Measurements from ENCODE around the gene CD59.
"Not testable (repeated sequence)": the region's sequence is repeated elsewhere in the genome, so short reads cannot be mapped to it uniquely, and the experiment has no call there.

CD59 gene

DNA sequence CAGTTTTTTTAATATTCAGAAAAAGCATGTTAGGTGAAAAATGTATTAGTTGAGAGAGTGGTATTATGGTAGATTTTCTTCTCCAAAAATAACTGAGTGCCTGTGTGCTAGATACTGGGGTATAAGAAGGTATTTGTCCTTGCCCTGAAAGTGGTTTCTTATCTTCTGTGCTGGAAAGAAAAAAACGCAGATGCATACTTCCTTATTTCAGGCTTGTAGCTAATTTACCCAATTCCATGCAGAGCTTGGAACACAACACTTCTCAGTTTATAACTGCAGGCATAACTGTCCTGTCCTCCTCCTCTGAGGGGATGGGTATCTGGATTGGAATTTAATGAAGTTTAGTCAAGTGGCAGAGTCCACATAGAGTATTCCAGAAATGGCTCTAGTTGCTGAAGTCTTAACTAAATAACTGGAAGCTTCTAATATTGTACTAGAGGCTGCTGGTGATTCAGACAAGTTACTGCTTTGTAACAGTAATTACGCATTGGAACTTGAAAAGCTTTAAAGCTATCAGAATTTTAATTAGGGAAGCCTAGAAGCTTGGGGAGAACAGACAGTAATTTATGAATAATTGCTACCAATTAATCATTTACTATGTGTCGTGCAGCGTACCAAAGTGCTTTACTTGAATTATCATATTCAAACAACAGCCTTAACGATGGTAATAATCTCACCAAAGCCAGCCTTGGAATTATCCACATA is 22.9 kb downstream of the CD59 start:
- no peak for DNase-seq

DNA sequence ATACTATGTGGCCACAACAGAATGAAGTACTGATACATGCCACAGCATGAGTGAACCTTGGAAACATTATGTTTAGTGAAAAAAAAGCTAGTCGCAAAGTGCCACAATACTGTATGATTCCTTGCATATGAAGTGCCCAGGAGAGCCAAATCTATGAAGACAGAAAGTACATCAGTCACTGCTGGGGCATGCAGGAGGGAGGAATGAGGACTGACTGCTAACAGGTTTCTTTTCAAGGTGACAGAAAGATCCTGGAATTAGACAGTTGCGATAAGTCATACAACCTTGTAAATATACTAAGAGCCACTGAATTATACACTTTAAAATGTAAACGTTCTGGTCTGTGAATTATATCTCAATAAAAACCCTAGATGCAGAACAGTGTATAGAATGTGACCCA is 23.8 kb downstream of the CD59 start:
- no peak for DNase-seq

DNA sequence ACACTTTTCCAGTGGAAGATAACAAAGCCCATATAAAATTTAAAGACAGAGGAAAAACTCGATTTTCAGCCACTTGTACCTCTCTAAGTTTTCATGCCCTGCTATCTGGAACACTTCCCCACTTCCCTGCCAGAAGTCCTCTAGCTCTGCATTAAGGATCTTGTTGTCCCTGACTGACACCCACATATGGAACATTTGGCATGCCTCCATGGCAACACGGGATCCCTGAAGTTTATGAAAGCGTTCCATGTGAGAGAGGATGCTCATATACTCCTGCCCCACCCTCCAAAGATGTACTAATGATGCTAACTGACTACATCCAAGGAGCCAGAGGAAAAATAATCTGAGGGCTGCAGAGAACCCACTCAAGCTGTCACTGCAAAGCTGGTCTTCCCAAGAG is 26.8 kb downstream of the CD59 start:
- DNase-seq: no peak

DNA sequence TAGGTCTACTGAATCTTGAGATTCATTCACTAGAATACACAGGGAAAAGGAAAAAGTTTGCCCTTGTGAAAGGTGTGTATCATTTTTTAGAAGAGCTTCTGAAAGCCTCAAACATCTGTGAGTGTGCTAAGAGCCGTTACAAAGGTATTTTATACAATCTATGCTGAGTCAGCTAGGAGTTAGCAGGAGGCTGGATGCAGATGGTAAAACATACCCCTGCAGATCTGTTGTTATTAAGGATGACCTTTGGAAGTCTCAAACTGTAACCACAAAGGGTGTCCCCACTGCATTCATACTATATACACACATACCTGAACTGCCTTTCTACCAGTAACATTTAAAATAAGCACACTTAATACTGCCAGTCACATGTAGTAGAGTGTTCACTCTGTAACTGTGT is 27.2 kb downstream of the CD59 start:
- DNase-seq: no peak

DNA sequence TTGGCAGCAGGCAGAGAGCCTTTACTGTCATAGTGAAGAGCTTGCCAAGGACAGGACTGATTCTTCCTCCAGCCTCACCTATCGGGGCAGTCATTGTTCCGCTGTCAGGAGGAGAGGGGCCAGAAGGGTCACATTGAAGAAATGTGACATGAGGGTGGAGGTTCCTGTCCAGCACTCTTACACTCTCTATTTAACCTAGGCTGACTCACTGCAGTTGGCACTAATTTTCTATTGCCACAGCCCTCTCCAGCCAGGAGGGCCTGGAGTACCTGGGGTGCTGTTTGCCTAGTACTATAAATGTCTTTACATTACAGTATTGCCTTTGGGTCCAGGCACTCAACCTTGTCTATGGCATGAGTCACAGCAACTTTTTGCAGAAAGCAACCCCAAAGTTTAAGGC is 28.4 kb downstream of the CD59 start:
- DNase-seq: not testable (repeated sequence)

DNA sequence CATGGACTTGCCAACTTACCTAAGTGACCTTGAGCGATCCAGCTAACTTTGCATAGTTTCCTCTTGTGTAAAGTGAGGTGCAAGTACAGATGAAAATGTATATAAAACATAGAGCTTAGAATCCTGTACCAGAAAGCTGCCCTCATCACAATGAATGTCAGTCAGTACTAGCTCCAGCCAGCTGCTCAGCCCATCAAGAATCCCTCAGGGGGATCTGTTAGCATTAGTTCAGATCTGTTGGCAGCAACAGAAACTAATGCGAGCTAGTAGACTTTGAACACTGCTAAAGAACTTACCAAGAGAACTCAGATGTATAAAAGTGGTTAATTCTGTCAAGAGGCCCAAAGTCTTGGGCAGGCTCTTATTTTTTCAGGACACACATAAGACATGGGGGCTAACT is 29.3 kb downstream of the CD59 start:
- no peak for DNase-seq

DNA sequence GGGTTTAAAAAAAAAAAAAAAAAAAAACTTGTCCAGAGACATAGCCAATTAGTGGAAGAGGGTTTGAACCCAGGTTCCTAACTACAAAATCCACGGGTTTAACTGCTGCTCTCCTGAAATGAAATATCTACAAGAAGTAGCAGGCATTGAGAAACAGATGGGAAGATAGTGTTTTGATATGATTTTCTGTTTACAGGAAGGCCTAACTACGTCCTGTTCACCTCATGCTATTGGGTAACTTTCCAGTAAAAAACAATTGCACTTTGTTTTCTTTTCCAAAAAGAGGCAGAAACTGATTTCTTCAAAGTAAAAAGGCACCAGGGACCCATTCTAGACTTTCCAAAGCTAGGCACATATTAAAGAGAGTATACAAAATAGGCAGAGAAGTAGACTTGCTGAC is 29.7 kb downstream of the CD59 start:
- no peak for DNase-seq

DNA sequence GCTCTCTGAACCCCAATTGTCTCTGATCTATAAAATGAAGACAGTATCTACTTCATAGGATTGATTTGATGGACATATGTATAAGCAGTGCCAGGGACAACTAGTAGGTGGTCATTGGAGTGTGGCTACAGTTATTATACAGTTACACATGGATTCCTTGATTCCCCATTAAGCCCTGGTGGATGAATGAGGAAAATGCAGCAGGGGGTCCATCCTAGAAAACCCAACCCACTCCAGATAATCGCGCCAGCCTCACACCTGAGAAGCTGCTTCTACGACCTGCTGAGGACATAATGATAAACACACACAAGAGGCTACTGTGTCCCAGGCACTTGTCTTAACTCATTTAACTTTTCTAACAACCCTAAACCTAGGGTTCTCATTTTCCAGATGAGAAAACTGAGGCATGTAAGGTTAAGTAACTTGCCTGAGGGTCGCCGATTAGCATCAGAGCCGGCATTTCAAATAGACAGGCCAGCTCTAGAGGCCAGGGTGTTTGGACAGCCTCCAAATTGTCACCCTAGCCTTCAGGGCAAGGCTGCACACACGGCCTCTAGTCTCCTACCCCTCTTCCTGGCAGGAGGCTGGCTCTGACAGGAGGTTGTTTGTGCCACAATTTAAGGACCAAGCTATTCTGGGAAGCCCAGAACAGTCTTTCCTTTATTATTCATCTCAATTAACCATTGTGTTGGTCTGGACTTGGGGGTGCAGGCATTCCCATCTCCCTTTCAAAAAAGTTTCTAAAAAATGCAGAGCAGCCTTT is 31.8 kb downstream of the CD59 start:
- no peak for DNase-seq

DNA sequence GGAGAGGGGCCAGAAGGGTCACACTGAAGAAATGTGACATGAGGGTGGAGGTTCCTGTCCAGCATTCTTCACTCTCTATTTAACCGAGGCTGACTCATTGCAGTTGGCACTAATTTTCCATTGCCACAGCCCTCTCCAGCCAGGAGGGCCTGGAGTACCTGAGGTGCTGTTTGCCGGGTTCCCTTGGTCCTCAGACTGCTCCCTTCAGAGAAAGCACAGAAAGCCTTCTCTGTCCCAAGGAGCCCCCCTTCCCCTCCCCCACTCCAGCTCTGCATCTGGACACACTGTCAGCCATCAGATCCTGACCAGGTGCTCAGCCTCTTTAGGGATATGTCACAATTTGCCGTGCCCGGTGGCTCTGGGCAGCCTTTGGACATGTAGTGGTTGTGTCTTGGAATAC is 32.4 kb downstream of the CD59 start:
- no peak for DNase-seq

DNA sequence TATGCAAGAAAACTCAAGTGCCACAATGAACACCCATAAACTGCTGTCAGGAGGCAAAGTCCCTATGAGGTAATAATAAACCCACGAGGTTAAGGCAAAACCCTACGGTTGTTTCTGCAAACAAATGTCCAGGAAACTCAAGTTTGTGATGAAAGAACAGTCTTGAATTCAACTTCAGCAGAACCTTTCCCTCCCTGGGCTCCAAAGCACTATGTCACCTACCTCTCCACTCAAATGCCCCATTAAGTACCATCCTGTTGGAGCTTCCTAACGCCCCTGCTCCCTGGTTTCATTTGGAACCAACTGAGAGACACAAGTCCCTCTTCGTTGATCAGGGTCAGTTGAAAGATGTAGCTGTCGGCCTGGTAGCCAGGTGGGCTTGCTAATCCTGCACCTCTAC is 33.0 kb downstream of the CD59 start:
- DNase-seq: no peak

DNA sequence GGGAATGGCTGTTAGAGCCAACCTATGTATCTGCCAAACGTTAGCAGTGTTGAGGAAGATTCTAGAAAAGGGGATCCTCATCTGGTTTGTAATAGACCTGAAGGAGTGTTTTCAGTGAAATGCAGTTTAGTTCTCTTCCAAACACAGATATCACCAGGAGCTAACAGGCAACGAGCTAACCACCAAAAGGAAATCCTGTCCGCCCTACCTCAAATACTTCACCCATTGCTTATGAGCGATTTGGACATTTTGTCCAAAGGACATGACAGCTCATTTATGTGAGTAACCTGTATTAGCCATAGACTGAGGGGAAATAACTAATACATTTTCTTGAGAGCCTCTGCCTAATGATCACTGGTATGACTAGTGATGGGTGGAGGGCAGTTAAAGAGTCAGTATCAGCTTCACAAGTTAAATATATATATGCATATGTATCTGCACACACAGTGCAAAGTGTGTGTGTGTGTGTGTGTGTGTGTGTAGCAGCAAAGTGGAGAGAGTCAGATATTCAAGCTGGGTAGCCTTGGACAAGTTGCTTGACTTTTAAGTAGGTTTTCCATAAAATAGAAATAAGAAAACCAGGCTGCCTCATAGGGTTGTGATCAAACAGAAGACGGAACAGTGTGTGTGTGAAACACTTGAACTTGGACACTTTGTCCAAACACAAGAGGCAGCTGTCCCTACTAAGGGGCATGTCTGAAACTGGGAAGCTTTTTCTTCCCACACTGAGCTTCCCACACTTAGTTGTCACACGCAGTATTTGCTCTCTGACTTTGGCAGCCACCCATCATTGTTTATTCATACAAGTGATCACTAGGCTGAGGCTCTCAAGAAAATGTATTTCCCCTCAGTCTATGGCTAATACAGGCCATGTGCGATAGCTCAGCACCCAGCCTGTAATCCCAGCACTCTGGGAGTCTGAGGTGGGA is 34.7 kb downstream of the CD59 start:
- DNase-seq: no peak

DNA sequence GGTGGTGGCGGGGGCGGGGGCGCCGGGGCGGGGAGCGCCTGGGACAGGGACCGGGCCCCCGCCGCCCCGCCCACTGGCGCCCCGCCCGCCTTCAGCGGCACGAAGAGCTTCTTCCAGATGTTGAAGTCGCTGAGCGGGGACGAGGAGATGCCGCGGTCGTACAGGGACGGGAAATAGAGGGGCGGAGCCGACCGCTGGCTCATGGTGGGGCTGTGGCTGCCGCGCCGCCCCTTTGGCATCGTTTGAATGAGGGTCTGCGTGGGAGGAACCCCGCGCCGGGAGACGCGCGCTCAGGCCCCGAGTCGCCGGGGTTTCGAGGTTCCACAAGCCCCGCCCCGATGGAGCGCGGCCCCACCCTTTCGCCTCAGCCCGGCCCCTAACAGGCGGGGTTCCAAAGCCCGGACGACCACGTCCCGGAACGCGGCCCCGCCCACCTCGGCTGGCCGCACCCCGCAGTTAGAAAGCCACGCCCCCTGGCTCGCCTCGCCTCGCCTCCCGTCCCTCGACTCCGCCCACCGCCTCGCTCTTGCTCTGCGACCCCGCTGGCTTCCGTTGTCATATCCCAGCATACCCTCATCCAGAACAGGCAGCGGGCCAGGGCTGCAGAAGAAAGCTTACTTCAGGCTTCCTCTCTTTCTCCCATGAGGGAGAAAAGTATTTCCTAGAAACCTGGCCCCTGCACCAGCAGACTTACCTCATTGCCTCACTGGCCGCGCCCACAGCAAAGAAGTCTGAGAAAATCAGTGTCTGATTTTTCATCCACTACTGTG is 35.5 kb downstream of the CD59 start, which contains the start of gene C11orf91:
C11orf91 (minus strand) TSS at position 325 of the 770 bp plus-strand sequence; CDS start at position 239, 86 bp downstream.
- peak; percentile 94 for DNase-seq

DNA sequence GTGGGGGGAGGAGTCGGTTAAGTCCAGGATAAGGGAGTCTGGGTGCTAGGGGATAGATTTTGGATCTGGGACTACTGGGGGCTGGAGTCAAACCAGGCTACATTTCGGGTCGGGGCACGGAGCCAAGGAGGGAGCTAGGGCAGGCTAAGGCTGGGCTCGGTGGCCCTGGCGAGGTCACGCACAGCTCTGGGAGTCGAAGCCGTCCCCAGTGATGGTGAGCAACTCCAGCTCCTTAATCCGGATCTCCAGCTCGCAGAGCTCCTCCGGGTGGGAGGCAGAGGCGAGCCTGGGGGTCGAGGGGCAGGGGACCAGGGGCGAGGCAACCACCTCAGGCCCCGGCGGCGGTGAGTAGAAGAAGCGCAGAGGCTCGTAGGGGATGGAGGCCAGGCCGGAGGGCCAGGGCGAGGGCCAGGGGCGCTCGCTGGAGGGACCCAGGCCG is 36.1 kb downstream of the CD59 start:
- DNase-seq: no peak

DNA sequence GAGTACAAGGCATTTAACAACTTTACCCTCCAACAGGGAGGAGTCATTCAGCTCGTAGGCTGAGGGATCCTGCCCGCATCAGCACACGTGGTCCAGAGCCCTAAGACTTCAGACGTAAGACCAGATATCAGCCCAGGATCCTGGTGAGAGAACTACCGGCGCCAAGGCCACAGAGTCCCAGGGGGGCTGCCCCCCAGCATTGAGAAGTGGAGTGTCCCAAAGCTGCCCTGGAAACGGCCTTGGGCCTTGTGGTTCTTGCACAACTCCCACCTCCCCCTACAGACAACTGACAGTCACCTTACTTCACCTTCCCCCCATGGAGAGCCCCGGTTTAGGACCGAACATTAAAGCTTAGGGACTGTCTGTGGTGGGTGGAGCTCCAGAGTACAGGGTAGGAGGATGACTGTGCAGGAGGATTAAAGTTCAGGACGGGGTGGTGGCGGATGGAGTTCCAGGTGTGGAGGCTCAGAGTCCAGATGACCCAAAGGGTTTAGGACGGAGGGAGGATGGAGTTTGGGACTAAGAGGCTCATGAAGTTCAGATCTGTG is 36.6 kb downstream of the CD59 start:
- DNase-seq: no peak

DNA sequence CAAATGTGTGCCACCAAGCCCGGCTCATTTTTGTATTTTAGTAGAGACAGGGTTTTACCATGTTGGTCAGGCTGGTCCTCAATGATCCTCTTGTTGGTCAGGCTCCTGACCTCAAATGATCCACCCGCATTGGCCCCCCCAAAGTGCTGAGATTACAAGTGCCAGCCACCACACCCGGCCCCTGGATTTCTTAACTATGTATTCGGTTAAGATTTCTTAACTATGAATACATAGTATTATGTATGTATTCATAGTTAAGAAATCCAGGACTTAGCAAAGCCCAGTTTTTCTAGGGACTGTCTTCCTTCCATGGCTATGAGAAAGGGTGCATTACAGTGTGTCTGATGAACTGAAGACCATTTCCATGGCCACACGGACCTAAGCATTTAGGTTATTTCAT is 37.3 kb downstream of the CD59 start:
- DNase-seq: no peak

DNA sequence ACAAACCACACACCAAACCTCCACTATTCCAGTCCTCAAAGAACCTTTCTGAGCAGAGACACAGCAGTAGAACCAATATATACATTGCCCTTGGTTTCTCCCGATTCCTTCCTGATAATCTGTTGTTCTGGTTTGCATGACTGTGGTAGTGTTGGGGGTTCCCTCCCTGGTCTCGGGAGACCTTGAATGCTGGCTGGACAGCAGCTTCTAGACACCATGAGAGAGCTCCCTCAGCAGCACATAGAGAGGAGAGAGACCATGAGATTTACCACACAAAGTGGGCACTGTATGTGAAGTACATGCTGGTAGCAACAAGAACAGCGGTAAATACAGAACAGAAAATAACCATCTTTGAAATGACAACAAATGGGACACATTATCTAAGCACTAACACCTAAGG is 38.2 kb downstream of the CD59 start:
- no peak for DNase-seq

DNA sequence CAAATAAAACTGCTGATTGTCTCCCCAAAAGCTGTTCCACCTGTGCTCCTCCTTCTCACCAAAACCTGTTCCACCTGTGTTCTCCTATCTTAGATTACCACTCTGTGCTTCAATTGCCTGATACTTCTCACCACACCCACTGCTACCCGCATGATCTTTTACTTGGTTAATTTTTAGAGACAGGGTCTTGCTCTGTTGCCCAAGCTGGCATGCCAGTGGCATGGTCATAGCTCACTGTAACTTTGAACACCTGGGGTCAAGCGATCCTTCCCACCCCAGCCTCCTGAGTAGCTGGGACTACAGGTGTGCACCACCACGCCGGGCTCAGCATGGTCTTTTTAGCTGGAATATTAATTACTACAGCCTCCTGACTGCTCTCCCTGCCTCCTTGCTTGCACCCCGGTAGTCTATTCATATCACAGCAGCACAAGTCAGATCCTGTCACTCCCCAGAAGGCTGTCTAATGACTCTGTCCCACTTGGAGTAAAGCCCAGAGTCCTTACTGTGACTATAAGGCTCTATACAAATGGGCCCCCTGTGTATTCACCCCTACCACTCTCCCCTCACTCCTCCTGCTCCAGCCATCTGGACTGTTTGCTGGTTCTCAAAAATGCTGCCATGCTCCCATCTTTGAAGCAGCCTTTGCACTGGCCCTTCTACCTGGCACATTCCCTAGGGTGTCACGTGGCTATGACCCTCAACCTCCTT is 39.1 kb downstream of the CD59 start:
- DNase-seq: no peak

DNA sequence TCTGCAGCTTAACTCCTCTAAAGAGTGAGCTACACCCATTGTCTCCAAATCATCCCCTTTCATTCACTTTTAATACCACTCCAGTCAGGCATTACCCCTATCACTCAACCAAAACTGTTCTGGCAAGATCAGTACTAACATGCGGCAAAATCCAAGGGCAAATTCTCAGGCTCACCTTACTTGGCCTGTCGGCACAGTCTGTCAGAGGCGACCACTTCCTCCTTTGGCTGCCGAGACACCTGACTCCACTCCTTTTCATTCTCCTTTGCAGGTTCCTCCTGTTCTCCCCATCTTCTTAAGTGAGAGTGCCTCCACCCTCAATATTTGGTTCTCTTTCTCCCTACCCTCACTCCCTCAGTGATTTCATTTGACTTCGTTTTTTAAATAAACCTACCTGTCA is 39.8 kb downstream of the CD59 start:
- DNase-seq: no peak

DNA sequence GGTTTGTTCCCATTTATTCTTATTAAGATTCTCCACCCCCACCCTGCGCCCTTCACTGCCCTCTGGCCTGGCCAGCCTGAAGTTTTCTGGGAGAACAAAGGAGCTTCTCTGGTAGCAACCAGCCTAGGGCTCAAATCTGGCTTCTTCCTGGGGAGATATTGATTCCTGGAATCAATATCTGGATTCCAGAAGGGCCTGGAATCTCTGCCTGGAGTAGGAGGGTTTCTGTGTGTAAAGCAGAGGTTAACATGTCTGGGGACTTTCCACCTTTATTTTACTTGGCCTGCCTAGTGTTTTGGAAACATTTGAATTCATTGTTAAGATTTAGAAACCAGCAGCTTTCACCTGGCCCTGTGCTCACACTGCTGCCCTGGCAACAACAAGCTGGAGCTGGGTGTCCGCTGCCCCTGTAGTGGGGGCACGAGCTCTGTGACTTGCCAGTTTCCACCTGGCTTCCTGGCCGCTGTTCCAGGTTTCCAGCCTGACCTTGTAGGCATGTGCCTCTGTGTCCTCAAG is 41.1 kb downstream of the CD59 start:
- DNase-seq: no peak

DNA sequence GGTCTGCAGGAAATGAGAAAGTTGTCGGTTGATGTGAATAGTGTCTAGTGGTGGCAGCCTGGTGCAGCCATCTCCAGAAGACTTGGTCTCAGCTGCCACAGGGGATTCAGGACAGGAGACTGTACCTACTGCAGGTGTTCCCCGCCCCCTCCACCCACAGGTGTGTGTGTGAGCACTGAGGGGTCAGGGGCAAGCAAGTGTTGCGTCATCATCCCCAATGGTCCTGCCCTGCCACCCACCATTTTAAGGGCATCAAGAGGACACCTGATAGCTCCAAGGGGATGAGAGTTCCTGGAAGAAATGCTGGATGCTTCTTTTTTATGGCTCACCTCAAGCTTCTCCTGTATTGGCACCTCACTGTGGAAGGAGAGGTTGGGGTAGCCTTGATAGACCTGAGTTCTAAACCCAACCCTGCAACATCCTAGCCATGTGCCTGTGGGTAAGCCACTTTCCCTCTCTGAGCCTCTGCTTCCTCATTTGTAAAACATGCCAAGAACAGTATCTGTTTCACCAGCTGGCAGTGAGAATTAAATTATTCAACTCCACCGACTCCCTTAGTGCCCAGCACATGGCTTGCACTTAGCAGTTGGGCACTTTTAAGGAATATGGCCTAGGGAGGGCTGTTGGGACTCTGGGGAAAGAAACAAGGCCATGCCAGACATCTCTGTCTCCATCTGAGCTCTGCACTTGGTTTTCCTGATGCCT is 41.7 kb downstream of the CD59 start:
- DNase-seq: no peak

DNA sequence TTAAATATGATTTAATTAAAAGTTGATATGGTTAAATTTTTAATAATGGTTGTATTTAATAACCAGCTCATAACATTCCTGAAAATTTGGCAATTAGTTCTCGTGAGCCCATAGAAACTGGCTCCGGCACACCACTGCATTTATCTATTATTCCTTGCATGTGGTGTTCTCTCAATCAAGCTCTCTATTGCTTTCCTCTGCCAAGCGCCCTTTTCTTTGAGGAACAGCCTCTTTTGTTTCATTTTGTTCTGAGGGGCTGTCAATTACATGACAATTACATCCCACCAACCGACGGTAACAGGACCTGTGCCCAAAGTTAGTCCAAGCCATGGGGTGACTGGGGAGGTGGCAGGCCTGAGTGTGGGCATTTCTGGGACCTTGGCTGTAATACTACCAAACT is 43.7 kb downstream of the CD59 start:
- DNase-seq: no peak

Measured in activated CD4-positive, alpha-beta T cell treated with anti-CD3 and anti-CD28 coated beads, Interleukin-2, amount 50 U/mL, for 16 hours (primary cell).